ENCODE results near the gene RALGAPA2. TPM values are rescaled to one million over a fixed set of nuclear protein-coding genes. Genes with fewer than 3 reads are reported as not detected.

Gene RALGAPA2
- polyA plus RNA-seq, 1 donor from 2014 or later, result 21.8 TPM

DNA sequence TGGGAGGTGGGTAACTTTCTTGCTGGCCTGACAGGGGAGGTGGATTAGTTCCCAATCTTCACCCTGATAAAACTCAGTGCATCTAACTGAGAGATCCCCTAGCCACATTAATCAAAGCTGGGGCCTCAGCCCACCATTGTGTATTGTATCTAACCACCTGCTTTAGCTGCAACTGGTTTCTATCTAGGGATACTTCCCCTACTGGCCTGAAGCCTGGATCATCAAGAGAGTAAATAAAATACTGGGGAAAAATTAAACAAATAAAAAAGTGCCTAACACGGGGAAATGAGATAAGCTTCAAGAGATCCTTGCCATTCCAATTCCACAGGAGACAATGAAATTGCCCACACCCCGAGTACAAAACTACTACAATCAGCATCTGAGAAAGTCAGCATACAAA is 195.1 kb downstream of the RALGAPA2 start:
- Histone ChIP-seq H3K4me2 (ENCODE audit: low read length) (no peak overlapping the region), H3K27ac (ENCODE audit: low read length) (no peak overlapping the region), H3F3A (ENCODE audit: insufficient read depth, low read length, poor library complexity, severe bottlenecking) (no peaks in the 10 kb centered on the region), H4K20me1 (ENCODE audit: insufficient read depth) (no peaks in the 10 kb centered on the region), H3K79me2 (replicated peaks; ENCODE audit: insufficient read depth, low read length) (no peaks in the 10 kb centered on the region), H3K4me3 (ENCODE audit: low read length) (no peak overlapping the region), H3K9me2 (ENCODE audit: insufficient read depth, low read length) (no peaks in the 10 kb centered on the region), H3K9ac (ENCODE audit: low read length) (no peak overlapping the region), H3K27me3 (ENCODE audit: insufficient read depth, low read depth, low read length) (no peaks in the 10 kb centered on the region), H3K9me3 (ENCODE audit: low read length) (peaks cover 7% of the 10 kb centered on the region), H3K36me3 (ENCODE audit: insufficient read depth, low read length) (peaks cover 13% of the 10 kb centered on the region), H2AFZ (ENCODE audit: low read depth, low read length) (no peak overlapping the region)
- no peak for TF ChIP-seq MXI1 (conservative IDR thresholded peaks at IDR 0.05; ENCODE audit: poor library complexity, severe bottlenecking)
- TF ChIP-seq POLR2AphosphoS5 (IDR thresholded peaks at IDR 0.05), result no peak
- TF ChIP-seq, protein P1, sequence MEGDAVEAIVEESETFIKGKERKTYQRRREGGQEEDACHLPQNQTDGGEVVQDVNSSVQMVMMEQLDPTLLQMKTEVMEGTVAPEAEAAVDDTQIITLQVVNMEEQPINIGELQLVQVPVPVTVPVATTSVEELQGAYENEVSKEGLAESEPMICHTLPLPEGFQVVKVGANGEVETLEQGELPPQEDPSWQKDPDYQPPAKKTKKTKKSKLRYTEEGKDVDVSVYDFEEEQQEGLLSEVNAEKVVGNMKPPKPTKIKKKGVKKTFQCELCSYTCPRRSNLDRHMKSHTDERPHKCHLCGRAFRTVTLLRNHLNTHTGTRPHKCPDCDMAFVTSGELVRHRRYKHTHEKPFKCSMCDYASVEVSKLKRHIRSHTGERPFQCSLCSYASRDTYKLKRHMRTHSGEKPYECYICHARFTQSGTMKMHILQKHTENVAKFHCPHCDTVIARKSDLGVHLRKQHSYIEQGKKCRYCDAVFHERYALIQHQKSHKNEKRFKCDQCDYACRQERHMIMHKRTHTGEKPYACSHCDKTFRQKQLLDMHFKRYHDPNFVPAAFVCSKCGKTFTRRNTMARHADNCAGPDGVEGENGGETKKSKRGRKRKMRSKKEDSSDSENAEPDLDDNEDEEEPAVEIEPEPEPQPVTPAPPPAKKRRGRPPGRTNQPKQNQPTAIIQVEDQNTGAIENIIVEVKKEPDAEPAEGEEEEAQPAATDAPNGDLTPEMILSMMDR (IDR thresholded peaks at IDR 0.05; ENCODE audit: poor library complexity, severe bottlenecking), result no peak
- TF ChIP-seq EP300 (conservative IDR thresholded peaks at IDR 0.05; ENCODE audit: poor library complexity, severe bottlenecking), result no peak
- no peak for TF ChIP-seq EZH2 (IDR thresholded peaks at IDR 0.05; ENCODE audit: borderline replicate concordance, insufficient read depth, low read length, poor library complexity, severe bottlenecking)
- no peak for TF ChIP-seq RAD21 (conservative IDR thresholded peaks at IDR 0.05)
- TF ChIP-seq TAF1 (IDR thresholded peaks at IDR 0.05; ENCODE audit: low read depth), result no peak
- TF ChIP-seq SMC3 (conservative IDR thresholded peaks at IDR 0.05; ENCODE audit: poor library complexity), result no peak
- TF ChIP-seq, protein P2, sequence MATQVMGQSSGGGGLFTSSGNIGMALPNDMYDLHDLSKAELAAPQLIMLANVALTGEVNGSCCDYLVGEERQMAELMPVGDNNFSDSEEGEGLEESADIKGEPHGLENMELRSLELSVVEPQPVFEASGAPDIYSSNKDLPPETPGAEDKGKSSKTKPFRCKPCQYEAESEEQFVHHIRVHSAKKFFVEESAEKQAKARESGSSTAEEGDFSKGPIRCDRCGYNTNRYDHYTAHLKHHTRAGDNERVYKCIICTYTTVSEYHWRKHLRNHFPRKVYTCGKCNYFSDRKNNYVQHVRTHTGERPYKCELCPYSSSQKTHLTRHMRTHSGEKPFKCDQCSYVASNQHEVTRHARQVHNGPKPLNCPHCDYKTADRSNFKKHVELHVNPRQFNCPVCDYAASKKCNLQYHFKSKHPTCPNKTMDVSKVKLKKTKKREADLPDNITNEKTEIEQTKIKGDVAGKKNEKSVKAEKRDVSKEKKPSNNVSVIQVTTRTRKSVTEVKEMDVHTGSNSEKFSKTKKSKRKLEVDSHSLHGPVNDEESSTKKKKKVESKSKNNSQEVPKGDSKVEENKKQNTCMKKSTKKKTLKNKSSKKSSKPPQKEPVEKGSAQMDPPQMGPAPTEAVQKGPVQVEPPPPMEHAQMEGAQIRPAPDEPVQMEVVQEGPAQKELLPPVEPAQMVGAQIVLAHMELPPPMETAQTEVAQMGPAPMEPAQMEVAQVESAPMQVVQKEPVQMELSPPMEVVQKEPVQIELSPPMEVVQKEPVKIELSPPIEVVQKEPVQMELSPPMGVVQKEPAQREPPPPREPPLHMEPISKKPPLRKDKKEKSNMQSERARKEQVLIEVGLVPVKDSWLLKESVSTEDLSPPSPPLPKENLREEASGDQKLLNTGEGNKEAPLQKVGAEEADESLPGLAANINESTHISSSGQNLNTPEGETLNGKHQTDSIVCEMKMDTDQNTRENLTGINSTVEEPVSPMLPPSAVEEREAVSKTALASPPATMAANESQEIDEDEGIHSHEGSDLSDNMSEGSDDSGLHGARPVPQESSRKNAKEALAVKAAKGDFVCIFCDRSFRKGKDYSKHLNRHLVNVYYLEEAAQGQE (IDR thresholded peaks at IDR 0.05; ENCODE audit: borderline replicate concordance), result no peak

DNA sequence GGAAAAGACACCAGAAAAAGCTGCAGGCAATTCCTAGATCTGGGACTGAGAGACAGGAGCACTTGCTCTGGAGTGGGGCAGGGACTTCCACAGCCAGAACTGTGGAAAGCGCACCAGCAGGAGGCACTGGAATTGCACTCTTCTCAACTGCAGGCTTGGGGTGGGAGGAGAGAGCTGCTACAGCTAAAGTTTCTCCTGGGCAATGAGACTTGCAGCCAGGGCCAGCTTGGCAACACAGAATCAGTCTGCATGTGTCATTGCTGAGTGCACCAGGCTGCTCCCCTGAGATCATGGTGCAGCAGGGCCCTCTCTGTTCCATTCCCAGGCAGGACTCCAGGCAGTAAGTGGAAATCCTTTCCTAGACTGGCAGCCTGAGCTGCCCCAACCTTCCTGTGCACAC is 198.7 kb downstream of the RALGAPA2 start:
- Histone ChIP-seq H3K4me3 (ENCODE audit: low read length) (no peak overlapping the region), H3K27me3 (ENCODE audit: insufficient read depth, low read depth, low read length) (no peaks in the 10 kb centered on the region), H3F3A (ENCODE audit: insufficient read depth, low read length, poor library complexity, severe bottlenecking) (no peaks in the 10 kb centered on the region), H3K9me3 (ENCODE audit: low read length) (peaks cover 7% of the 10 kb centered on the region), H3K27ac (ENCODE audit: low read length) (no peak overlapping the region), H4K20me1 (ENCODE audit: insufficient read depth) (no peaks in the 10 kb centered on the region), H3K9me2 (ENCODE audit: insufficient read depth, low read length) (no peaks in the 10 kb centered on the region), H3K9ac (ENCODE audit: low read length) (no peak overlapping the region), H2AFZ (ENCODE audit: low read depth, low read length) (no peak overlapping the region), H3K4me2 (ENCODE audit: low read length) (no peak overlapping the region), H3K79me2 (replicated peaks; ENCODE audit: insufficient read depth, low read length) (no peaks in the 10 kb centered on the region), H3K36me3 (ENCODE audit: insufficient read depth, low read length) (peaks cover 13% of the 10 kb centered on the region)
- TF ChIP-seq TAF1 (IDR thresholded peaks at IDR 0.05; ENCODE audit: low read depth) (no peak), EP300 (conservative IDR thresholded peaks at IDR 0.05; ENCODE audit: poor library complexity, severe bottlenecking) (no peak)
- TF ChIP-seq, protein P1 (IDR thresholded peaks at IDR 0.05; ENCODE audit: poor library complexity, severe bottlenecking), result no peak

Measured in neural cell (in vitro differentiated cells).